Activated naive CD4-positive, alpha-beta T cell treated with anti-CD3 and anti-CD28 coated beads, Interleukin-2, amount 10 ng/mL, durations not matched to agents 5 hours and 36 hours (primary cell): Measurements from ENCODE around the gene FAM3D. TPM values are rescaled to one million over a fixed set of nuclear protein-coding genes. Genes with fewer than 3 reads are reported as not detected.

ENCODE experiments used
- total RNA-seq, 2 experiments: library from RNA; stranded (reverse); gene quantifications; one replicate each; pipeline ENCODE4 v1.2.3, GENCODE V29; 2021

FAM3D gene
- total RNA-seq, result not detected

GRCh38 chr3:58666683-58667082 is at the start of gene FAM3D:
Gene FAM3D (minus strand): TSS chr3:58666774. CDS start chr3:58655563, 11,211 bp downstream.

Other genes with a start within 250 kb of the FAM3D start
- 10 to 100 TPM; 56.4 to 57.8 TPM for gene PDHB, start 232.9 kb downstream of the FAM3D start, total RNA-seq
- 1 to 10 TPM; 8.2 to 9.2 TPM for gene KCTD6, start 174.7 kb downstream of the FAM3D start, total RNA-seq
- gene ACOX2, start 129.6 kb downstream of the FAM3D start, total RNA-seq, result not detected
- not detected for gene FAM107A, start 89.4 kb downstream of the FAM3D start, total RNA-seq